ENCODE measurements around the gene MYO9B. TPM values are rescaled to one million over a fixed set of nuclear protein-coding genes. Genes with fewer than 3 reads are reported as not detected.

The MYO9B gene
- 65.9 and 70.8 TPM in 2 replicates for total RNA-seq

DNA sequence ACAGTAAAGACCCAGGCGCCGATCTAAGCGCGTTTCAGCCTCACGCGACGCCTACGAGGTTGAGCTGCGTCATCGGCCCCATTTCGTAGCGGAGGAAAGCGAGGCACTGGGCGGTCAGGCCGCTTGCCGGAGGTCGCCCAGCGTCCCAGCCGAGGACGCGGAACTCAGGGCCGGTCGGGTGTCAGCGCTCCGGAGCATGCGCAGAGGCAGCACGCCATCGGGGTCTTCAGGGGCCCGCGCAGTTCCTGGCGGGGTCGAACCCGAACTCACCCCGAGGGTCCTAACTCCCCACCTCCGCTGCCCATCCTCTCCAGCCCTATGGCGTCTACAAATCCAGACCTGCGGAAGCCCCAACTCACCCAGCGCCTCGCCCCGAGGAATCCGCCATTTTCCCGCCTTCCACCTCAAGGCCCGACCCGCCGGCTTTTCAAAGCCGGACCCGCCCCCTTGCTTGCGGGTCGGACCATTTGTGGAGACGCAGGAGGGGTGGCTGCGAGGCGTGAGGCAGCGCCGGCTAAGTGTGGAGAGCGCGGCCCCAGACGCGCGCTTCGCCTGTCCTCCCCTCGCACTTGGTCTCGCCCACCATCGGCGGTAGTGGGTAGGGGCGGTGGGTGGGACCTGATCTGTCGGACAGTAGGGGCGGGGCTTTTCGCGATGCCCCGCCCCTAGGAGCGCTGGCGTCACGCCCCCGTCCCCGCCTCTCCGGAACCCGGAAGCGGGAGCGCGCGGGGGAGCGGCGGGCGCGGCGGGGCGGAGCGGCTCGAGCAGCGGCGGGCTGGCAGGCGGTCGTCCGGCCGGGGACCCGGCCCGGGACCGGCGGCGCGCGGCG is at the start of gene MYO9B, which contains the start of gene HAUS8:
MYO9B (plus strand) TSS at position 743 of the 829 bp plus-strand sequence. CDS start 25,941 bp downstream, outside the sequence.
HAUS8 (minus strand) TSS at position 418 of the 829 bp plus-strand sequence; CDS start at position 388, 30 bp downstream.

DNA sequence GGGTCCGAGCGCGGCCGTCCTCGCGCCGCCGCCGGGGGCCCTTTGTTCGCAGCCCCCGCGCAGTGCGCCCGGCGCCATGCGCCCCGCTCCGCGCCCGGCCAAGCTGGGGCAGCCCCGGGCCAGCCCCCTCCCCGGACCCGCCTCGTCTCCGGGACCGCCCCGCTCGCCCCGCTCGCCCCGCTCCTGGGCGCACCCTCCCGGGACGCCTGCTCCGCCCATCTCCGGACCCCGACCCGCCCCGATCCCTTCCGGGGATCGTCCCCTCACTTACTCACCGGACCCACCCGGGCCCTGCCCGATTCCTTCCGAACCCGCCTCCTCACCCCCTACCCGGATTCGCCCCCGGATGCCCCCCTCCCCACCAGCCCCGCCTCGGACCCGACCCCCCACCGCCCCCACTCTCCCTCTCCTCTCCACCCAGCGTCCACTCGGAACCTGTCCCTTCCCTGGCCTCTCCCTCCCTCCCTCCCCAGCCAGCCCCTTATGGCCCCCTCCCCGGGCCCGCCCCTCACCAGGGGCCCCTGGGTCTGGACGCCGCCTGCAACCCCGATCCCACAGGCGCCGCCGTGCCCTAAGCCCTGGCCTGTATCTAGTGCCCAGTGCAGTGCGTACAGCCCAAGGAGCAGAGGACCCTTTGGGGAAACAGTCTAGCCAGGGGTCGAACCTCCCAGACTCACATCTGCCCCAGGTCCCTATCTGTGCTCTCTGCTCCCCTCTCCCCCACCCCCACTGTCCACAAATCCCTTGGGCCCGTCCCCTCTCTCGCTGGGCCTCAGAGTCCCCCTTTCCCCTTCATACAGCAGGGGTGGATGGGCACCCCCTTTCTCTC is 48.7 kb upstream of the MYO9B start, which contains the start of gene CPAMD8:
CPAMD8 (minus strand) TSS at position 105 of the 829 bp plus-strand sequence. CDS start 168 bp downstream, outside the sequence.

GRCh38 chr19:17215127-17215971 is 139.8 kb downstream of the MYO9B start, which contains the start of gene USE1:
USE1 (plus strand) TSS chr19:17215357; CDS start chr19:17215406, 49 bp downstream.

DNA sequence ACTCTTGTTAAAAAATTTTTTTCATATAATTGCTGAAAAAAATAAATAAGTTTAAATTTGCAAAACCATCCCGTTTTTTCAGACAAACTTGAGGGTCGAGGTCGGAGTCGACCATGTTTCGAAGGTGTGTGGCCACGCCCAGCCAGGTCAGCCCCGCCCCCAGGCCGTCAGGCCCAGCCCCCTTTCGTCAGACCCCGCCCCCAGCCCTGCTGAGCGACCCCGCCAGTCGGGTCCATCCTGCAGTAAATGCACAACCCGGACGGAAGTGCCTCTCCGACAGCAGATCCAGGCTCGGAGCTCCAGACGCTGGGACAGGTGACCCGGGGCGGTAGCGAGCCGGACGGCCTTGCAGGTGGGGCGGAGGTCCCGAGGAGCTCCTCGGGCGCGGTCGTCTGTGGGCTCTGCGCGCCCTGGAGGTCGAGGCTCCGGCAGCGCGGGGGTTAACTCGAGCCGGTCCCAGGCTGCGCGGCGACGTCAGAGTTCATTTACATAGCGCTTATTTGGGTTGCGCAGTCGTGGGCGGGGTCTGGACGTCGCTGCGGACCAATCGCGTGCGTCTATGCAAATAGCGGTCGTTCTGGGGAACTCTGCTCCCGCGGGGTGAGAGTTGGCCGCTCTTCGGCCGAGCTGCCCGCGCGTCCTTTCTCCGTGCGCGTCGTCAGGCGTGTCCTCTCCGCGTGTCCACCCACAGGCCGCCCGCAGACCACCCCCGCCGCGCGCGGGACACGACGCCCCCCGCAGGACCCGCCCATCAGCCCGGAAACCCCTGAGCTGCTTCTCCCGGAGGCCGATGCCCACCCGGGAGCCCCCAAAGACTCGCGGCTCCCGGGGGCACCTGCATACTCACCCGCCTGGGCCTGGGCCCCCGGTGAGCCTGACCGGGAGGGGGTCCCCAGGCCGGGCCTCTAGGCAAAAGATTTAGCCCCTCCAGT is 150.7 kb downstream of the MYO9B start, which contains the start of gene OCEL1:
OCEL1 (plus strand) TSS at position 225 of the 932 bp plus-strand sequence; CDS start at position 247, 22 bp downstream.

GRCh38 chr19:17245535-17245984 is 170.0 kb downstream of the MYO9B start, which contains the start of gene NR2F6:
NR2F6 (minus strand) TSS chr19:17245919; CDS start chr19:17245220, 699 bp downstream.

Other genes with a start within 250 kb of the MYO9B start
- gene SIN3B, start 246.4 kb upstream of the MYO9B start, total RNA-seq = 14.6 and 21.7 TPM in 2 replicates
- gene F2RL3, start 186.8 kb upstream of the MYO9B start, total RNA-seq = 0.28 TPM in 1 of 2 replicates, not detected in the other
- gene CPAMD8, start 49.0 kb upstream of the MYO9B start, total RNA-seq = 0.19 and 0.56 TPM in 2 replicates
- 0.56 and 9.4 TPM in 2 replicates for gene HAUS8, start 325 bp upstream of the MYO9B start, total RNA-seq
- 18.0 and 31.1 TPM in 2 replicates for gene USE1, start 139.6 kb downstream of the MYO9B start, total RNA-seq
- gene OCEL1, start 150.4 kb downstream of the MYO9B start, total RNA-seq = 0.77 and 2.3 TPM in 2 replicates
- 35.5 and 45.2 TPM in 2 replicates for gene NR2F6, start 170.1 kb downstream of the MYO9B start, total RNA-seq
- under 0.01 and 0.28 TPM in 2 replicates for gene USHBP1, start 189.0 kb downstream of the MYO9B start, total RNA-seq
- gene BABAM1, start 191.7 kb downstream of the MYO9B start, total RNA-seq = 67.4 and 125 TPM in 2 replicates
- 1.9 TPM in 1 of 2 replicates, not detected in the other for gene ANKLE1, start 206.1 kb downstream of the MYO9B start, total RNA-seq
- 8.2 and 10.4 TPM in 2 replicates for gene ABHD8, start 227.6 kb downstream of the MYO9B start, total RNA-seq
- gene MRPL34, start 230.1 kb downstream of the MYO9B start, total RNA-seq = 36.6 and 50.8 TPM in 2 replicates
- gene DDA1, start 233.8 kb downstream of the MYO9B start, total RNA-seq = 18.3 and 33.2 TPM in 2 replicates